GM12874 (cell line): Measurements from ENCODE around the gene ENTR1.

Experiments
- CTCF ChIP-seq: IDR thresholded peaks from 2 replicates; pipeline ENCODE4 v1.5.1; 2011; ENCODE audit warnings: low read depth, mild to moderate bottlenecking, control low read depth, low read length, moderate library complexity; ENCODE audit not compliant: insufficient read depth

ENTR1 gene

DNA sequence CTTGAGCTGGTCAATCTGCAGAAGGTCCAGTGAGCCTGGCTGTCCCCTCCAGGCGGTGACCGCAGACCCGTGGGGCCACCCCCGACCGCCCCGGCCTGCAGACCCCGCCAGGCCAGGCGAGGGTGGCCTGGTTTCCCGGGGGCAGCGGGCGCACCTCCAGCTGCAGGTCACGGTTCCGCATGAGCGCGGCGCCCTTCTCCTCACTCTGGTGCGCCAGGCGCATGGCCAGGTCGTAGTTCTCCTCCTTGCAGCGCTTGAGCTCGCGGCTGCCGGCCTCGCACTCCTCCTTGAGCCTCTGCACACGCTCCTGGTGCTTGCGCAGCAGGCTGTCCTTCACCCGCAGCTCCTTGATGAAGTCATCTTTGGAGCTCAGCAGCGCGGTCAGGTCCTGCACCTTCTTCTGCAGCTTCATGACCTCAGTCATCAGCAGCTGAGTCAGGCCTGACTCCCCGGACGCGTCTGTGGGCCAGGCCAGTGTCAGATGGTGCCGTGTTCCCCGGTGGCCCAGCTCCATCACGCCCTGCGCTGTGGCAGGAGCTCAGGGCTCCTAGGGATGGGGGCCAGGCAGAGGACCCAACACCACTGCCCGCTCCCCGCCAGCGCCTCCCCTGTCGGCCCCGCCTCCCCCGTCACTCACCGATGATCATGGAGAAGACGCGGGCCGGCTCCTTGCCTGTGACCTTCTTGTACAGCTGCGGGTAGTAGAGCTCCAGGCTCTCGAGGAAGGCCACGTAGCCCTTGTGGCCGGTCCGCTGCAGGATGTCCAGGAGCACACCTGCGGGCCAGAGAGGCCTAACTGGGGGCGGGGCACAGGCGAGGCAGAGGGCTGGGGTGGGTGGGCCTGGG lies 39.5 kb downstream of the ENTR1 start:
- TF ChIP-seq CTCF = no peak

- TF ChIP-seq CTCF = no peak
Measured at GRCh38 chr9:136370037-136370436, 40.4 kb downstream of the ENTR1 start.

GRCh38 chr9:136368190-136368589 lies 42.2 kb downstream of the ENTR1 start:
- TF ChIP-seq CTCF = no peak

- TF ChIP-seq CTCF = no peak
Measured at GRCh38 chr9:136367296-136368145, 42.9 kb downstream of the ENTR1 start.

GRCh38 chr9:136366826-136367225 lies 43.6 kb downstream of the ENTR1 start:
- TF ChIP-seq CTCF = no peak

GRCh38 chr9:136365775-136366222 lies 44.6 kb downstream of the ENTR1 start:
- no peak for TF ChIP-seq CTCF

DNA sequence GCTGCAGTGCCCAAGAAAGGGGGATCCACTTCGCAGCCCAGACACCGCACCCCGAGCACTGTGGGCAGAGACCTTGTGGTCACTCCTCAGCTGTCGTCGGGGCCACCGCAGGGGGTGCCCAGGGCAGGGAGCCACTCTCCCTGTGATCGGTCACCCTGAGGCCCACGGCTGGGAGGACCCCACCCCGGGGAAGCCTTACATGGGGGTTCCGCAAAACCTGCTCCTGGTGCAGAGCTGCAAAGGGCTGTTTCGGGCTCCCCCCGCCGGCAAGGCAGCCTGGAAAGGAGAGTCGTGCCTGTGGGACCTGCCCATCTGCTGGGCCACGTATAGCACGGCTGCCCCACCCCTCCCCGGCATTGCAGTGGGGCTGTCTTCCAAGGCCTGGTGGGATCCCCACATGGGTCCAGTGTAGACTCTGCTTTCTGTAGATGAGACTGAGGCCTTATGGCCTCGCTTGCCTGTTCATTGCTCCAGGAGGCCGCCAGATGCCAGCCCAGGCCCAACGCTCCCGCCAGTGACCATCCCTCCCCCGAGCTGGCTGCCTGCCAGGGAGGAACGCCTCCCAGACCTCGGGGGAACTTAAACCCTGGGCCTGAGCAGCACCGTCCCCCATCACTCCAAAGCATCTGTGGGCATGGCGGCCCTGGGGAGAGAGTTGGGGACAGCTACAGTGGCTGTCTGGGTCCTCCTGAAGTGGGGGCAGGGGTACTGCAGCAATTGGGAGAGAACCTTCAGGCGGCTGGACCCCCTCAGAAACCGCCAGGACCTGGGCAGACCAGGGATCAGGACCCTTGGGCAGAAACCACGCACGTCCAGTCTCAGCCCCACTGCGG lies 45.3 kb downstream of the ENTR1 start:
- TF ChIP-seq CTCF = no peak
